GM19452 (cell line): ENCODE results near the gene GPR162.

ENCODE experiments used
- ATAC-seq: cut with Tn5 transposase; IDR thresholded peaks from one replicate; pipeline ENCODE4 v1.9.1; 2021; ENCODE audit not compliant: unreplicated experiment

Gene GPR162, protein sequence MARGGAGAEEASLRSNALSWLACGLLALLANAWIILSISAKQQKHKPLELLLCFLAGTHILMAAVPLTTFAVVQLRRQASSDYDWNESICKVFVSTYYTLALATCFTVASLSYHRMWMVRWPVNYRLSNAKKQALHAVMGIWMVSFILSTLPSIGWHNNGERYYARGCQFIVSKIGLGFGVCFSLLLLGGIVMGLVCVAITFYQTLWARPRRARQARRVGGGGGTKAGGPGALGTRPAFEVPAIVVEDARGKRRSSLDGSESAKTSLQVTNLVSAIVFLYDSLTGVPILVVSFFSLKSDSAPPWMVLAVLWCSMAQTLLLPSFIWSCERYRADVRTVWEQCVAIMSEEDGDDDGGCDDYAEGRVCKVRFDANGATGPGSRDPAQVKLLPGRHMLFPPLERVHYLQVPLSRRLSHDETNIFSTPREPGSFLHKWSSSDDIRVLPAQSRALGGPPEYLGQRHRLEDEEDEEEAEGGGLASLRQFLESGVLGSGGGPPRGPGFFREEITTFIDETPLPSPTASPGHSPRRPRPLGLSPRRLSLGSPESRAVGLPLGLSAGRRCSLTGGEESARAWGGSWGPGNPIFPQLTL

DNA sequence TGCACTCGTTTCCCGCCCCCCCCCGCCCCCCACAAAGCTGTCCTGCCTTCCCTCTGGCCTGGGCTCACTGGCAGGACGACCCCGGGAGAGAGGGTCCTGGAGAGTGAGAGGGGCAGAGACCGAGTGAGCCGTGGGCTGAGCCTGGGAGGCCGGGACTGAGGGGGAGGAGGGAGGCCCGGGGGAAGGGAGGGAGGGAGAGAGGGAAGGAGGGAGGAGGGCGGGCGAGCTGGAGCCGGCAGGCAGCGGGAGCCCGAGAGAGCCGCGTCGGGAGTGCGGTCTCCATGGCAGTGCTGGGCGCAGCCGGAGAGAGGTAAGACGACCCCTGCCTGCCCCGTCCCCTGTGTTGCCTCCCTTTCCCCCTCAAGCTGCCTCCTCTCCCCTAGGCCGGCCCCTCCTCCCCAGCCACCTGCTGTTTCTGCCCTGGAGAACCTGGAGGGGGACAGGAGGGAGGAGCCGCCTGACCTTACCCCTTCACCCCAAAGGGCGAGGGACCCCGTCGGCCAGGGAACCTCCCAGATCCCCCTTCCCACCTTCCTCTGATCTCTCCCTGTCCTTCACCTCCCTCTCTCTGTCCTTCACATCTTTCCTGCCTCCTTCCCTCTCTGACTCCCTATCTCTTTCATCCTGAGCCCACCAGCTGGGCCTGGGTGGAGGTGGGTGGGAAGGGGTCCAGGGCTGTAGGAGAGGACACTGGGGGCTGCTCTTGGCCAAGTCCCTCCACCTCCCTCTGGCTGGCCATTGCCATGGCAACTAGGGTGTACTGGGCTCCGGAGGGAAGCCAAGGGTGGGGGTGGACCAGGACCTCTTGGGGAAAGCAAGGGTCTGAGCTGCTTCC lies at the start of gene GPR162:
TSS of gene GPR162 (plus strand) at position 231 of the 835 bp plus-strand sequence. CDS start 2,078 bp downstream, outside the sequence.
- ATAC-seq: no peak

DNA sequence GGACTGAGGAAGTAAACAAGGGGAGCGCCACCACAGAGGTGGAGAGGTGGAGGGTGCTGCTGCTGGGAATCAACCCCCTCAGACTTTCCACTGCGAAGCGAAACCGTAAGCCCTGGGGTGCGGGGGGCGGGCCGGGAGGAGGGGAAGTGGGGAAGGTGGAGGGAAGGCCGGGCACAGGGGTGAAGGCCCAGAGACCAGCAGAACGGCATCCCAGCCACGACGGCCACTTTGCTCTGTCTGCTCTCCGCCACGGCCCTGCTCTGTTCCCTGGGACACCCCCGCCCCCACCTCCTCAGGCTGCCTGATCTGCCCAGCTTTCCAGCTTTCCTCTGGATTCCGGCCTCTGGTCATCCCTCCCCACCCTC lies 49.3 kb upstream of the GPR162 start, which contains the start of gene LAG3:
TSS of gene LAG3 (plus strand) at position 190 of the 365 bp plus-strand sequence. CDS start 333 bp downstream, outside the sequence.
- no peak for ATAC-seq

DNA sequence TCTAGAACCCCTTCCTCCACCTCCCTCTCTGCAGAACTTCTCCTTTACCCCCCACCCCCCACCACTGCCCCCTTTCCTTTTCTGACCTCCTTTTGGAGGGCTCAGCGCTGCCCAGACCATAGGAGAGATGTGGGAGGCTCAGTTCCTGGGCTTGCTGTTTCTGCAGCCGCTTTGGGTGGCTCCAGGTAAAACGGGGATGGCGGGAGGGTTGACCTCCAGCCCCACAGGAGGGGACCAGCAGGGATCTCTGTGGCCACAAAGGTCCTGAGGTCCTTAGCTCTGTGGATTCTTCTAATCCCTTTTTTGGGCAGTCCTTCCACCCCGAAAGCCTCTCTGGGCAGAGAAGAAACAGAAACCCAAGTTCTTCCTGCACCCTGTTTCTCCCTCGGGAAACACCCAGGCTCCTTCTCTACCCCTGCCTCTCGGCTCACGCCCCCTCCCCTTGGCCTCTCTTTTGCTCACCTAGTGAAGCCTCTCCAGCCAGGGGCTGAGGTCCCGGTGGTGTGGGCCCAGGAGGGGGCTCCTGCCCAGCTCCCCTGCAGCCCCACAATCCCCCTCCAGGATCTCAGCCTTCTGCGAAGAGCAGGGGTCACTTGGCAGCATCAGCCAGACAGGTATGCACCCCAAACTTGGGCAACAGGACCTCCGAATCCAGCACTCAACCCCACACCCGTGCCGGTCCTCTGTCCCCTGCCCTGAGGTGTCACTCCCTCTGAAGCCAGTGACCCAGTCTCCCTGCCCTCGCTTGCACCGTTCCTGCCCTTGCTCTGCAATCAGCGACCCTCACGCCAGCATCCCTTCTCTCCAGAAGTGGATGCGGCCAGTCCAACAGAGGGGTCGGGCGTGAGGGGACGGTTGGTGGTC lies 48.7 kb upstream of the GPR162 start:
- ATAC-seq: no peak

DNA sequence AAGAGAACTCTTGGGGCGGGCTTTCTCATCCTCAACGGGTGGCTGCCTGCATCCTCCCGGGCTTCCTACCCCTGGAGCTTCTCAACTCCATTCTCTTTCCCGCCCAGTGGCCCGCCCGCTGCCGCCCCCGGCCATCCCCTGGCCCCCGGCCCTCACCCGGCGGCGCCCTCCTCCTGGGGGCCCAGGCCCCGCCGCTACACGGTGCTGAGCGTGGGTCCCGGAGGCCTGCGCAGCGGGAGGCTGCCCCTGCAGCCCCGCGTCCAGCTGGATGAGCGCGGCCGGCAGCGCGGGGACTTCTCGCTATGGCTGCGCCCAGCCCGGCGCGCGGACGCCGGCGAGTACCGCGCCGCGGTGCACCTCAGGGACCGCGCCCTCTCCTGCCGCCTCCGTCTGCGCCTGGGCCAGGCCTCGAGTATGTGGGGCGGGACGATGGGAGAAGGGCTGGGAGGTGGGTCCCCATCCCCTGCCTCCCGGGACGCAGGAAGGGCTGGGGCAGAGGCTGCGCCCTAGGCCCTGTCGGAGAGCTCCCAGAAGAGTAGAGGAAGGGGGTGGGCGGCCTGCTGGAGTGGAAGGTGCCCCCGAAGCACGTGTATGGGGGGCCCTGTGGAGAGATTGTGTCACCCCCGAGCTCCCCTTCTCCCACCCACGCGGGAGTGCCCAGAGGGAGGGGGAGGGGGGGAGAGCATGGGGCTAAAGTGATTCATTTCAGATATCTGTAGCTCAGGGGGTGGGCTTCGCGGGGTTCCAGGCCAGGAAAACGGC lies 47.9 kb upstream of the GPR162 start:
- ATAC-seq: no peak

DNA sequence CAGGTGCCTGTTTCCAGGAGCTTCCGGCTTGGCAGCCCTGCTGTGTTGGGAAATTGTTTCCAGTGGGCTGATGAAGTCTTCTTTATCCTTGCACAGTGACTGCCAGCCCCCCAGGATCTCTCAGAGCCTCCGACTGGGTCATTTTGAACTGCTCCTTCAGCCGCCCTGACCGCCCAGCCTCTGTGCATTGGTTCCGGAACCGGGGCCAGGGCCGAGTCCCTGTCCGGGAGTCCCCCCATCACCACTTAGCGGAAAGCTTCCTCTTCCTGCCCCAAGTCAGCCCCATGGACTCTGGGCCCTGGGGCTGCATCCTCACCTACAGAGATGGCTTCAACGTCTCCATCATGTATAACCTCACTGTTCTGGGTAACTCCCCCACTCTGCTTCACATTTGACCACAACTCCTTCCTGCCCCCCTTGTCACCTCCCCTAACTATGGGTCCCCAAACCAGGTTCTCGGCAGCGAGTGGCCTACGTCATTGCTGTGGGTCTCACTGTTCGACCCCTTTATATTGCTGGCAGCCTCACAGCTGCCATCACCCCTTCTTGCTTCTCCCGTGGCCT lies 47.0 kb upstream of the GPR162 start:
- ATAC-seq: no peak

DNA sequence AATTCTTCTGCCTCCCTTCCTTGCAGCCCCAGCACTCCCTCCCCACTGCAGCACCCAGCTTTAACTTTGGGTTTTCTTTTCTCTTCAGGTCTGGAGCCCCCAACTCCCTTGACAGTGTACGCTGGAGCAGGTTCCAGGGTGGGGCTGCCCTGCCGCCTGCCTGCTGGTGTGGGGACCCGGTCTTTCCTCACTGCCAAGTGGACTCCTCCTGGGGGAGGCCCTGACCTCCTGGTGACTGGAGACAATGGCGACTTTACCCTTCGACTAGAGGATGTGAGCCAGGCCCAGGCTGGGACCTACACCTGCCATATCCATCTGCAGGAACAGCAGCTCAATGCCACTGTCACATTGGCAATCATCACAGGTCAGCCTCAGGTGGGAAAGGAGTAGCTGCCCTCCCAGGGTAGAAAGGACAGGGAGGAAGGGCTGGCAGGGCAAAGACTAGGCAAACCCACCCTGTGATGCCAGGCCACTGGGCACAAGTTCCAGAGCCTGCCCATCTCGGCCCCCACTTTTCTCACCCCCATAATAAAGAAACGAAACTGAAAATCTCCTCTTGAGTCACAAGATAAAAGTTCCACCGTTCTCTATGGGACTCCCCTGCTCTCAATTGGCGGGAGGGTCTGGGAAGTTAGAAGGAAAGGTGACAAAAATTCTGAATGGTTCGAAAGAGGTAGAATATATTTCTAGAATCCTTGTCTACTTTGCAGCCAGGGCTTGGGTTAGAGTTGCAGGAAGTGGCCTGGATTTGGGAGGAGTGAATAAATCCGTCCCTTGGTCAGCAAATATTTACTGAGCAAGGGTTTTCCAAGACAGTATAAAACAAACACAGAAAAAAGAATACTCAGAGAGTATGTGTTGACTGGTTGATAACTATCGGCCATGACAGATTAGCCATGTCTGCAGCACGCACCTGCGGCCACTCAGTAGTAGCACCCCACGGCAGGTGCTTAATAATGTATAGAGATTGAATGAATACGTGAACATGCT lies 46.1 kb upstream of the GPR162 start:
- ATAC-seq: no peak

DNA sequence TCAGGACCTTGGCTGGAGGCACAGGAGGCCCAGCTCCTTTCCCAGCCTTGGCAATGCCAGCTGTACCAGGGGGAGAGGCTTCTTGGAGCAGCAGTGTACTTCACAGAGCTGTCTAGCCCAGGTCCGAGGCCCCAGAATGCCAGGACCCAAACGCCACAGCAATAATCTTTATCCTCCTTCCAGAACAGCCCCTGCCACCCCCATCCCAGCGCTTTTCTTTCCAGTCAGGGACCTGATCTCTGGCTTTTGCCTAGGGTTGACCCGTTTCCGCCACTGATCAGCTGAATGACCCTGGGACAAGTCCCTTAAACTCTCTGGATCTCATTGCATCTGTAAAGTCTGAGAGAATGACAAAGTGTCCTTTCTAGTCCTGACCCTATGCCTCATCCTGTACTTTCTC lies 44.2 kb upstream of the GPR162 start:
- ATAC-seq: no peak

DNA sequence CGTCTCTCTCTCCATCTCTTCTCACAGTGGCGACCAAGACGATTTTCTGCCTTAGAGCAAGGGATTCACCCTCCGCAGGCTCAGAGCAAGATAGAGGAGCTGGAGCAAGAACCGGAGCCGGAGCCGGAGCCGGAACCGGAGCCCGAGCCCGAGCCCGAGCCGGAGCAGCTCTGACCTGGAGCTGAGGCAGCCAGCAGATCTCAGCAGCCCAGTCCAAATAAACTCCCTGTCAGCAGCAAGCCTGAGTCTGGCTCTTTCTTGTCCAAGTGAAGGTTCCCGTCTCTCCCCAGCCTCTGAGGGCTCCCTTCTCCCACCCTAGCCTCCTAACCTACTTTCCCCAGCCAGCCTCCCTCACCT lies 43.4 kb upstream of the GPR162 start:
- no peak for ATAC-seq

DNA sequence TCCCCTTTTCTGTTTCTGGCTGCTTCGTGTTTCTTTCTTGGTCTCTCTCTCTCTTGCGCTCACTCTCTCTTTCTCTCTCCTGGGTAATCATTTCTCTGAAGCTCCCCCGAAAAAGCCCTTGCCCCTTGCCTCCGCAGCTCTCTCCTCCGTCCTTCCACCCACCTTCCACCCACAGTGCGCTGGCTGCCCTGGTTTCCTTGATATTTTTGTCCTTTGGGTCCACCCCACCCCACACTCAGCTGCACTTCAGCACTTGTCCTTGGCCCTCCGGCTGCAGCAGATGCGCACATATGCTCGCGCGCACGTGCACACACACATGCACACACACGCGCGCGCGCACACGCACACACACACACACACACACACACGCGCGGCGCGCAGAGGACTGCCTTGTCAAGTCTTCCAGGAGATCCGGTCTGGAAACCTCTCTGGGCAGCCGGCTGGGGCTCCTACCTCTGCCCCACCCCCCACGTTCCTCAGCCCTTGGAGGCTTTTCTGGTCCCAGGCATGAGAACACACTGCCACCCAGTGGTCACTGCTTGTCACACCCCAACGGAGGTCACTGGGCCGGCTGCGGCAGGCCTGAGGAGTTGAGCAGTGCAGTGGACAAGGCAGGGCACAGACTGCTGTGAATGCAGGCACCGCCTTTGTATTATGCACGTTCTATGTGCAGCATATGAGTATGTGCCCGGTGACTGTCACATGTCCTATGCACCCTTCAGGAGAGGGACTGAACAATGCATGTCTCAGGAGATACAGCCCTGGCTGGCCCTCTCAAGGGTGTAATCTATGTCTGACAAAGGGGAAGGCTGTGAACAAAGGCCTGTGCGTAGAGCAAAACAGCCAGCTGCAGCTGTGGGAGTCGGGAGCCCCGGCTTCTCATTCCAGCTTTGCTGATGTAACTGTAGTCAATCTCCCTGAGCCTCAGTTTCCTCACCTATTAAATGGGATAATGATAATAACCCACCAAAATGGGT lies 42.8 kb upstream of the GPR162 start:
- peak; percentile 90 for ATAC-seq

DNA sequence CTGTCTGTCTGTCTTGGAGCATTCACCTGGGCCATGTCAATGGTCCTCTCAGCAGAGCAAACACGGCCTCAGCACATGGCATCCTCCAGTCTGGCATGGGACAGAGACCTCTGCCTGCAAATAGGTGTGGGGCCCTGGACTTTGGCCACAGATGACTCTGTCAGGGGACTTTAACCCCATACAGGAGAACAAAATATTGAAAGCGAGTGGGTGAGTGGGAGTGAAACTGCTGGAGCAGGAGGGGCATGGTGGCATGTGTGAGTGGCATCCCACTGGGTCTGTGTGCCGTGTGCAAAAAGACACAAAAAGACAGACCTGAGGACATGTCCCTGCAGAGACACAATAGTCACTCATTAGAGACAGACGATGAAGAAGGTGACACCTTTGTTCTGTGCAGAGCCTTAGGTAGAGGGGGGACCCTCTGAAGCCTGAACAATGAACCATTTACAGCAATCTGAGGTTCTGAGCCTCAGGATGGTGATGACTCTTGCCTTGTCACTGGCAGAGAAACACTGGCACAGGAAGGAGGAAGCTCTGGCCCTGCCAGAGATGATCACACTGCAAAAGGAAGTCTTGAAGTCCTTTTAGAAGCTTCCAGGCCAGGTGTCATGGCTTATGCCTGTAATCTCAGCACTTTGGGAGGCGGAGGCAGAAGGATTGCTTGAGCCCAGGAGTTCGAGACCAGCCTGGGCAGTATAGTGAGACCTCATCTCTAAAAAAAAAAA lies 41.8 kb upstream of the GPR162 start:
- ATAC-seq: no peak

DNA sequence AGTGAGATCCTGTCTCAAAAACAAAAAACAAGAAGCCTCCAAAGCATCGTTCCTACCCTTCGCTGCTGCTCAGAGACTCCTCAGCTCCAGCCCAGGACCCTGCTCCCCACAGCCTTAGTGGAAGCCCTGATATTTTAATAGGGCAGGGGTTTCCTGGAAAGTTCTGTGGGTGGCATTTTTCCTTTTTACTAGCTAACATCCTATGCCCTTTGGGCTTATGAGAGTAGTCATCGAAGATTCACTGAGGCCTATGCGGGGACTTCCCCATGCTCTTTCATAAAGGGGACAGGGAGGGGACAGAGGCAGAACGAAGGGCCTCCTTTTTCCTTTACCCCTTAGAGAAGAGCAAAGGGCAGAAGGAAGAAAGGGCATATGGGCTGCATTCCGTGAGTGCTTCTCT lies 41.0 kb upstream of the GPR162 start:
- ATAC-seq: no peak

DNA sequence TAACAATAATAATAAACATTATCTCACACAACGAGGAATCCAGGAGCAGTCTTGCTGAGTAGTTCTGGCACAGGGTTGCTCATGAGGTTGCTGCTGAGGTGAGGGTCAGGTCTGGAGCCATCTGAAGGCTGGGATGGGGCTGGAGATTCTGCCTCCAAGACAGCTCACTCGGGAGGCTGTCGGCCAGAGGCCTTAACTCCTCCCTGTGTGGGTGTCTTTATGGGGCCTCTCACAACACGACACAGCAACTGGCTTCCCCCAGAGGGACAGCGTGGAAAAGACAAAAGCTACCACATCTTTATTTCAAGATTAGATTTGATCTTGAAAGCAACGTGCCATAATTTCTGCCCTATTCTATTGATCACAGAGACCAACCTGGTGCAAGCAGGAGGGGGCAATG lies 39.5 kb upstream of the GPR162 start:
- ATAC-seq: no peak

DNA sequence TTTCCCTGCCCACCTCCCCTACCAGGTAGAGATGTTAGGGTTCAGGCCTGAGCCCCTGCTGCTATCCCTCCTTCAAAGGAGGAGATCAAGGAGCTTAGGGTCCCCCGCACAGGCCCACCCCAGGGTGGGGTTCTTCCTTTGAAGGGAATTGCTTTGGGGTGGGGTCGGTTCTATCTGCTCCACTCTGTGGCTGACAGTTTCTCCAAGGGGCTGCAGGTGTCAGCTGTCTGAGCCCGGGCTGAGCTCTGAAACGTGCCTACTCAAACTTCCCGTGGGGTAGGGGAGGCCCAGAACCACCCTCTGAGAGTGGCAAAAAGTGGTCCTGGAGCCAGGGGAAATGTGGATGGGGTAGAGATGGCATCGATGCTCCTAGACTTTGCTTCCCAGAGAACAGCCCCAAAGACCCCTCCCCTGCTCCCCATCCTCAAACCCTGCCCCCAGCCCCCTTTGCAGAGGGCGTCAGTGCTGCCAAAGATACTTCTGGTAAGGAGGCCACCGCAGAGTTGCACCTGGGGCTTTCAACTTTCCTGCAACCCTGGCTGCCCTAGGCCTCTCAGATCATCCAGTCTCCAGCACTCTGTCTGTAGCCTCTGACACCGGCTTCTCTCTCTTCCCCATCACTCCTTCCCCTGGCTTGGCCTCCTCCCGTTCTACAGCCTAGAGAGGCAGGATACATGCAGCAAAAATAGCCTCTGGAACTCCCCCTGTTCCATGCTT lies 38.6 kb upstream of the GPR162 start:
- no peak for ATAC-seq

DNA sequence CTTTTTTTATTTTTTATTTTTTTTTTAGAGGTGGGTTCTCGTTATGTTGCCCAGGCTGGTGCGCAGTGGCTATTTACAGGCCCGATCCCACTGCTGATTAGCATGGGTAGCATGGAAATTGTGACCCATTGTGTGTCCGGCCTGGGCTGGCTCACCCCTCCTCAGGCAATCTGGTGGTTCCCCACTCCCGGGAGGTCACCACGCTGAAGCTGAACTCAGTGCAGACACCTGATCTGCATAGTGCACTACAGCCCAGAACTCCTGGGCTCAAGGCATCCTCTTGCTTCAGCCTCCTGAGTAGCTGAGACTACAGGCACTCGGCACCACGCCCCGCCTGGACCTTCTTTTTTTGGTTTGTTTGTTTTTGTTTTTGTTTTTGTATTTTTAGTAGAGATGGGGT lies 37.8 kb upstream of the GPR162 start:
- no peak for ATAC-seq

DNA sequence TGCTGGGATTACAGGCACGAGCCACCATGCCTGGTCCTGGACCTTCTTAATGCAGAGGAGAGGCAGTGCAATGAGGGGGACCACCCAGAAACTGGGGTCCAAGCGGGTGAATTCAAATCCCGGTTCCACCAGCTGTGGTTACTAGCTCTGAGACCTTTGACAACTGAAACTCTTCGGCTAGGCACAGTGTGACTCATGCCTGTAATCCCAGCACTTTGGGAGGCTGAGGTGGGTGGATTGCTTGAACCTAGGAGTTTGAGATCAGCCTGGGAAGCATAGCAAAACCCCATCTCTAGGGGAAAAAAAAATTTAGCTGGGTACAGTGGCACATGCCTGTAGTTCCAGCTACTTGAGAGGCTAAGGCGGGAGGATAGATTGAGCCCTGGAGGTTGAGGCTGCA lies 37.3 kb upstream of the GPR162 start:
- ATAC-seq: no peak

DNA sequence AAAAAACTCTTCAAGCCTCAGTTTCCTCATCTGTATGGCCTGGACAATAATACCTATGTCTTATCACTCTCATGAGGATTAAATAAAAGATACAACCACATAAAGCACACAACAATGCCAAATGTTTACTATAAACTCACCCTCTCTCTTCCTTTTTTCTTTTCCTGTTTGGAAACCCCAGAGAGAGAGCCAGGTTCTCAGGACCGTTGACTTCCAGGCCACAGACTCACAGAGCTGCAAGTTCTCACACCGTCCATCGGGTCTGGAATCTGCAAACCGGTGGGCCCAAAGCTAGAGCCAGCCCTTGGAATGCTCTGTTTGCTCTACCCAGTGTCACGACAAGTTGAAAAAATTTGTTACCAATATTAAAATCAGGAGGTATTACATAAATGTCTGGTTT lies 36.9 kb upstream of the GPR162 start:
- ATAC-seq: no peak
